ENCODE data around the gene ZBTB47. TPM values are rescaled to one million over a fixed set of nuclear protein-coding genes. Genes with fewer than 3 reads are reported as not detected.

Gene ZBTB47
- total RNA-seq, 3 donors from 2014 or later (not counting 1 experiment from before 2014, with no cell fraction given): 2.1 to 3.0 (median 3.0) TPM

- Histone ChIP-seq H3K4me3 (ENCODE audit: low read length) (no peak overlapping the region), H3K27ac (ENCODE audit: low read length) (no peak overlapping the region), H3K36me3 (ENCODE audit: control insufficient read depth, insufficient read depth, low read length) (no peaks in the 10 kb centered on the region), H3K4me1 (ENCODE audit: control insufficient read depth, insufficient read depth, low read length) (no peaks in the 10 kb centered on the region), H3K27me3 (ENCODE audit: control insufficient read depth, insufficient read depth, low read length) (no peaks in the 10 kb centered on the region), H3K9me3 (ENCODE audit: control insufficient read depth, insufficient read depth, low read length) (no peaks in the 10 kb centered on the region)
- Mint-ChIP-seq H3K36me3 (no peaks in the 10 kb centered on the region), H3K27ac (no peak overlapping the region), H3K4me3 (no peak overlapping the region), H3K9me3 (no peaks in the 10 kb centered on the region), H3K4me1 (no peaks in the 10 kb centered on the region), H3K27me3 (ENCODE audit: low read depth in 2 of 2) (peaks cover 0 to 10% of the 10 kb centered on the region in 2 donors)
- TF ChIP-seq, protein P1, sequence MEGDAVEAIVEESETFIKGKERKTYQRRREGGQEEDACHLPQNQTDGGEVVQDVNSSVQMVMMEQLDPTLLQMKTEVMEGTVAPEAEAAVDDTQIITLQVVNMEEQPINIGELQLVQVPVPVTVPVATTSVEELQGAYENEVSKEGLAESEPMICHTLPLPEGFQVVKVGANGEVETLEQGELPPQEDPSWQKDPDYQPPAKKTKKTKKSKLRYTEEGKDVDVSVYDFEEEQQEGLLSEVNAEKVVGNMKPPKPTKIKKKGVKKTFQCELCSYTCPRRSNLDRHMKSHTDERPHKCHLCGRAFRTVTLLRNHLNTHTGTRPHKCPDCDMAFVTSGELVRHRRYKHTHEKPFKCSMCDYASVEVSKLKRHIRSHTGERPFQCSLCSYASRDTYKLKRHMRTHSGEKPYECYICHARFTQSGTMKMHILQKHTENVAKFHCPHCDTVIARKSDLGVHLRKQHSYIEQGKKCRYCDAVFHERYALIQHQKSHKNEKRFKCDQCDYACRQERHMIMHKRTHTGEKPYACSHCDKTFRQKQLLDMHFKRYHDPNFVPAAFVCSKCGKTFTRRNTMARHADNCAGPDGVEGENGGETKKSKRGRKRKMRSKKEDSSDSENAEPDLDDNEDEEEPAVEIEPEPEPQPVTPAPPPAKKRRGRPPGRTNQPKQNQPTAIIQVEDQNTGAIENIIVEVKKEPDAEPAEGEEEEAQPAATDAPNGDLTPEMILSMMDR (IDR thresholded peaks at IDR 0.05): no peak
- 88% methylated on average over 15 of the region's 17 CpGs for WGBS (ENCODE audit: insufficient coverage)
- ATAC-seq (no peak), DNase-seq (no peak)
- intact Hi-C loops (cut with micrococcal nuclease): no loop called here
Observed at GRCh38 chr3:42692667-42693529, 39.4 kb downstream of the ZBTB47 start.

GRCh38 chr3:42693530-42693930 lies 40.0 kb downstream of the ZBTB47 start:
- no peaks in the 10 kb centered on the region for H3K36me3 Mint-ChIP-seq
- WGBS (ENCODE audit: insufficient coverage): 71% methylated on average over 4 of the region's 4 CpGs
- H3K4me1 ChIP-seq (ENCODE audit: control insufficient read depth, insufficient read depth, low read length): peaks cover 4% of the 10 kb centered on the region
- DNase-seq (no peak), ATAC-seq (no peak)
- no peaks in the 10 kb centered on the region for H3K36me3 ChIP-seq (ENCODE audit: control insufficient read depth, insufficient read depth, low read length)
- no peak overlapping the region for H3K4me3 ChIP-seq (ENCODE audit: low read length)
- H3K27me3 Mint-ChIP-seq (ENCODE audit: low read depth in 2 of 2): peaks cover 0 to 10% of the 10 kb centered on the region in 2 donors
- H3K27ac Mint-ChIP-seq: no peak overlapping the region
- no peak overlapping the region for H3K4me3 Mint-ChIP-seq
- H3K27ac ChIP-seq (ENCODE audit: low read length): no peak overlapping the region
- H3K27me3 ChIP-seq (ENCODE audit: control insufficient read depth, insufficient read depth, low read length): no peaks in the 10 kb centered on the region
- H3K4me1 Mint-ChIP-seq: peaks cover 0 to 3% of the 10 kb centered on the region in 2 donors
- H3K9me3 Mint-ChIP-seq: no peaks in the 10 kb centered on the region
- intact Hi-C loops (cut with micrococcal nuclease): no loop called here
- TF ChIP-seq, protein P1 (IDR thresholded peaks at IDR 0.05): no peak
- no peaks in the 10 kb centered on the region for H3K9me3 ChIP-seq (ENCODE audit: control insufficient read depth, insufficient read depth, low read length)

- no peaks in the 10 kb centered on the region for H3K9me3 Mint-ChIP-seq
- no peak overlapping the region for H3K27ac Mint-ChIP-seq
- TF ChIP-seq, protein P1 (IDR thresholded peaks at IDR 0.05): no peak
- no peaks in the 10 kb centered on the region for H3K9me3 ChIP-seq (ENCODE audit: control insufficient read depth, insufficient read depth, low read length)
- no peak overlapping the region for H3K27ac ChIP-seq (ENCODE audit: low read length)
- H3K36me3 ChIP-seq (ENCODE audit: control insufficient read depth, insufficient read depth, low read length): no peaks in the 10 kb centered on the region
- H3K4me3 Mint-ChIP-seq: no peak overlapping the region
- no peaks in the 10 kb centered on the region for H3K27me3 ChIP-seq (ENCODE audit: control insufficient read depth, insufficient read depth, low read length)
- H3K4me3 ChIP-seq (ENCODE audit: low read length): no peak overlapping the region
- H3K27me3 Mint-ChIP-seq (ENCODE audit: low read depth in 2 of 2): peaks cover 0 to 10% of the 10 kb centered on the region in 2 donors
- H3K4me1 Mint-ChIP-seq: peaks cover 0 to 7% of the 10 kb centered on the region in 2 donors
- intact Hi-C loops (cut with micrococcal nuclease): no loop called here
- DNase-seq (no peak), ATAC-seq (no peak)
- peaks cover 13% of the 10 kb centered on the region for H3K4me1 ChIP-seq (ENCODE audit: control insufficient read depth, insufficient read depth, low read length)
- H3K36me3 Mint-ChIP-seq: no peaks in the 10 kb centered on the region
Observed at GRCh38 chr3:42694366-42694765, 40.9 kb downstream of the ZBTB47 start.

Data from natural killer cell (primary cell).